Transverse colon (tissue), 4 donors: Measurements from ENCODE around the gene HPN. TPM values are rescaled to one million over a fixed set of nuclear protein-coding genes. Genes with fewer than 3 reads are reported as not detected.

Source experiments
- DNase-seq: peaks from one replicate; pipeline ENCODE4 v3.0.0-alpha.2; 2019
- H3K27ac ChIP-seq, 4 donors: fragments of 200-600 bp; sonication (generic); 2 replicates each; pipeline ENCODE4 v1.5.1; 2016 to 2018; ENCODE audit warnings: inconsistent platforms in 4 of 4
- H3K27me3 ChIP-seq: fragments of 200-600 bp; sonication (generic); 2 replicates; pipeline ENCODE4 v1.5.1; 2017; ENCODE audit warnings: inconsistent platforms
- H3K36me3 ChIP-seq, 4 donors: fragments of 200-600 bp; sonication (generic); 2 replicates each; pipeline ENCODE4 v1.5.1; 2017 to 2019; ENCODE audit warnings: inconsistent platforms in 4 of 4
- H3K4me1 ChIP-seq, 4 donors: fragments of 200-600 bp; sonication (generic); 2 replicates each; pipeline ENCODE4 v1.5.1; 2017 to 2020; ENCODE audit warnings: inconsistent platforms in 4 of 4
- H3K4me3 ChIP-seq, 4 donors: fragments of 200-600 bp; sonication (generic); 1 replicate in 1 of 4; 2 replicates in 3 of 4; pipeline versions ENCODE4 v1.5.1 to v1.6.1; 2017 to 2019; ENCODE audit warnings: inconsistent platforms in 4 of 4
- H3K9me3 ChIP-seq, 2 donors: fragments of 200-600 bp; sonication (generic); 2 replicates each; pipeline ENCODE4 v1.5.1; 2017 to 2019; ENCODE audit warnings: inconsistent platforms in 2 of 2
- EP300 ChIP-seq: sonication (generic); formaldehyde crosslinking; IDR thresholded peaks from one replicate; pipeline ENCODE4 v1.6.1; 2017; ENCODE audit warnings: antibody characterized with exemption, low read depth
- POLR2A ChIP-seq: fragments of 450-650 bp; IDR thresholded peaks from one replicate; pipeline ENCODE4 v1.6.1; 2016; ENCODE audit warnings: antibody characterized with exemption, mild to moderate bottlenecking, moderate library complexity
- POLR2AphosphoS5 ChIP-seq, 3 donors: sonication (generic); formaldehyde crosslinking; IDR thresholded peaks; one replicate each; pipeline ENCODE4 v1.6.1; 2016; ENCODE audit warnings: antibody characterized with exemption in 3 of 3
- WGBS, 2 donors: methylation state at CpG; one replicate each; pipeline ENCODE4 v1.1.5; 2018; ENCODE audit warnings: low coverage in 1 of 2; 5-methylcytosine and 5-hydroxymethylcytosine counted together
- in situ Hi-C, 4 donors: fragments of 200-750 bp; cut with MboI; loops; one replicate each; pipeline versions ENCODE4 v1.15.0 to v1.15.1; 2017; ENCODE audit warnings: low sequenced_read_pairs in 3 of 4, low pct_ligation_motif_present in 1 of 4, low pct_unique_long_range_greater_than_20kb in 1 of 4
- intact Hi-C: fragments of 100-400 bp; cut with DNase I; formaldehyde crosslinking; loops from one replicate; pipeline ENCODE4 v1.15.1; 2023; ENCODE audit warnings: low total_unique reads
- total RNA-seq, 4 donors: library from RNA; depleted of rRNA; stranded (reverse); fragments of >200 nt; gene quantifications; one replicate each; pipeline ENCODE4 v1.1.0, GENCODE V29; 2016
- TF ChIP-seq, protein P1 (sequence below), 5 experiments: fragments of 200-600 bp in 3 of 5; fragments of 450-650 bp in 2 of 5; sonication (generic) in 3 of 5; IDR thresholded peaks; 1 replicate in 2 of 5; 2 replicates in 3 of 5; pipeline ENCODE4 v1.5.1; 2016 to 2017; ENCODE audit warnings: antibody characterized with exemption in 5 of 5, inconsistent platforms in 3 of 5, mild to moderate bottlenecking in 2 of 5, moderate library complexity in 1 of 5

The HPN gene
- total RNA-seq, 4 donors from 2014 or later, result 0.32 to 0.68 TPM; not detected in 2

DNA sequence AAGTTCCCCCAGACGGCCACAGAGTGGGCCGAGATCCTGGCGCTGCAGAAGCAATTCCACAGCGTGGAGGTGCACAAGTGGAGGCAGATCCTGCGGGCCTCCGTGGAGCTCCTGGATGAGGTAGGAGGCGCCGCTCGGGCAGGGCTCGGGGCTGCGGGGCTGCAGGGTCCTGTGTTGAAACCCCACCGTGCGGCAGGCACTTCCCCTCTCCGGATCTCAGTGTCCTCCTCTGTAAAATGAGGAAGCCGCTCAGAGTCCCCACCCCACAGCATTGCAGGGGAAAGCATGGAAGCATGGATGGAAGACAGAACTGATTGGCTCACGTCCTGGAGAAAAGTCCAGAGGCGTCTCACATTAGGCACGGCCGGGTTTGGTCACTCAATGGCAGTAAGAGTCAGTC, 18.1 kb upstream of the HPN start:
- no peaks in the 10 kb centered on the region for H3K9me3 ChIP-seq
- no peak overlapping the region for H3K4me3 ChIP-seq
- 94% methylated on average over 17 of the region's 19 CpGs; no CpG with 5 or more reads in 1 of the 2 donors for WGBS, 2 donors
- H3K27ac ChIP-seq, result no peak overlapping the region
- in situ Hi-C loops (no loop called here), intact Hi-C loops (no loop called here)
- no peak for DNase-seq
- peaks cover 0 to 29% (median 14%) of the 10 kb centered on the region in 4 donors for H3K36me3 ChIP-seq
- no peaks in the 10 kb centered on the region for H3K27me3 ChIP-seq
- H3K4me1 ChIP-seq, result no peaks in the 10 kb centered on the region
- TF ChIP-seq POLR2A (no peak), EP300 (no peak), POLR2AphosphoS5 (IDR thresholded peaks at IDR 0.05) (no peak)
- TF ChIP-seq, protein P1, sequence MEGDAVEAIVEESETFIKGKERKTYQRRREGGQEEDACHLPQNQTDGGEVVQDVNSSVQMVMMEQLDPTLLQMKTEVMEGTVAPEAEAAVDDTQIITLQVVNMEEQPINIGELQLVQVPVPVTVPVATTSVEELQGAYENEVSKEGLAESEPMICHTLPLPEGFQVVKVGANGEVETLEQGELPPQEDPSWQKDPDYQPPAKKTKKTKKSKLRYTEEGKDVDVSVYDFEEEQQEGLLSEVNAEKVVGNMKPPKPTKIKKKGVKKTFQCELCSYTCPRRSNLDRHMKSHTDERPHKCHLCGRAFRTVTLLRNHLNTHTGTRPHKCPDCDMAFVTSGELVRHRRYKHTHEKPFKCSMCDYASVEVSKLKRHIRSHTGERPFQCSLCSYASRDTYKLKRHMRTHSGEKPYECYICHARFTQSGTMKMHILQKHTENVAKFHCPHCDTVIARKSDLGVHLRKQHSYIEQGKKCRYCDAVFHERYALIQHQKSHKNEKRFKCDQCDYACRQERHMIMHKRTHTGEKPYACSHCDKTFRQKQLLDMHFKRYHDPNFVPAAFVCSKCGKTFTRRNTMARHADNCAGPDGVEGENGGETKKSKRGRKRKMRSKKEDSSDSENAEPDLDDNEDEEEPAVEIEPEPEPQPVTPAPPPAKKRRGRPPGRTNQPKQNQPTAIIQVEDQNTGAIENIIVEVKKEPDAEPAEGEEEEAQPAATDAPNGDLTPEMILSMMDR (IDR thresholded peaks at IDR 0.05), result no peak

DNA sequence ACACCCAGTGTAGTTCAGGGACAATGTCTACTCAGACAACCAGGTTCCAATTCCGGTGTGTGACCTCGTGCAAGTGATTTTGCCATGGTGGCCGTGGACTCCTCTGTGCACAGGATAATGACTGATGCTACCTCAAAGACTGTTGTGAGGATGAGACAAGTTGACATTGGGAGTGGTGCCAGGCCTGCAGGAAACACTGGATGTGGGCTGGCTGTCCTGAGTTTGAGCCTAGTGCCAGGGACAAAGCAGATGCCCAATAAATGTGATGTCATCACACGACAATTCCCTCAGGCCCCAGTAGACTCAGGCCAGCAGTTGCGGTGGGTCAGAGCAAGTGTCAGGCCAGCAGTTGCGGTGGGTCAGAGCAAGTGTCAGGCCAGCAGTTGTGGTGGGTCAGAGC, 17.4 kb upstream of the HPN start:
- 92% methylated on average over 5 of the region's 6 CpGs; no CpG with 5 or more reads in 1 of the 2 donors for WGBS, 2 donors
- H3K36me3 ChIP-seq, result peaks cover 0 to 29% (median 14%) of the 10 kb centered on the region in 4 donors

DNA sequence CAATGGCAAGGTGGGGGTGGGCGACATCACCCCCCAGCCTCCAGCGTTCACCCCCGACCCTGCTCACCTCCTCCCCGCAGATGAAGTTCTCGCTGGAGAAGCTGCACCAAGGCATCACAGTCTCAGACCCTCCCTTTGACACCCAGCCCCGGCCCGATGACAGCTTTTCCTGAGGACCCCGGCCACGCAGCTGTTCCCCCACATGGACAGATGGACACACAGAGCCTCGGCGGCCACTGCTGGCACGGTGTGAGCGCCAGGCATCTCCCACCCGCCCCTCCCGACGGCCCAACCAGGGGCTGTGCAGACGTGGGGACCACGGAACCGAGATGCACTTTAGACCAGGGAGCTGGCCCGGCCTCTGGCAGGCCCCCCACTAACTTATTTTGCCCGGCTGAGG, 15.6 kb upstream of the HPN start:
- TF ChIP-seq POLR2AphosphoS5 (IDR thresholded peaks at IDR 0.05) (no peak), EP300 (no peak), POLR2A (no peak)
- TF ChIP-seq, protein P1 (IDR thresholded peaks at IDR 0.05), result no peak
- peaks cover 0 to 16% (median 7%) of the 10 kb centered on the region in 4 donors for H3K36me3 ChIP-seq
- no peak overlapping the region for H3K4me3 ChIP-seq
- in situ Hi-C loops, result no loop called here
- H3K4me1 ChIP-seq, result peaks cover 3 to 9% (median 6%) of the 10 kb centered on the region in 4 donors
- peaks cover 12% of the 10 kb centered on the region for H3K27me3 ChIP-seq
- no peak overlapping the region for H3K27ac ChIP-seq
- no peak for DNase-seq
- 87% methylated on average over 20 of the region's 21 CpGs; no CpG with 5 or more reads in 1 of the 2 donors for WGBS, 2 donors
- intact Hi-C loops, result no loop called here
- no peaks in the 10 kb centered on the region for H3K9me3 ChIP-seq

More for the DNA sequence above, 17.4 kb upstream of the HPN start:
- Histone ChIP-seq H3K4me3 (no peak overlapping the region), H3K27ac (no peak overlapping the region), H3K27me3 (no peaks in the 10 kb centered on the region), H3K9me3 (no peaks in the 10 kb centered on the region), H3K4me1 (no peaks in the 10 kb centered on the region)
- no peak for TF ChIP-seq POLR2A
- in situ Hi-C loops (no loop called here), intact Hi-C loops (no loop called here)
- DNase-seq, result no peak

DNA sequence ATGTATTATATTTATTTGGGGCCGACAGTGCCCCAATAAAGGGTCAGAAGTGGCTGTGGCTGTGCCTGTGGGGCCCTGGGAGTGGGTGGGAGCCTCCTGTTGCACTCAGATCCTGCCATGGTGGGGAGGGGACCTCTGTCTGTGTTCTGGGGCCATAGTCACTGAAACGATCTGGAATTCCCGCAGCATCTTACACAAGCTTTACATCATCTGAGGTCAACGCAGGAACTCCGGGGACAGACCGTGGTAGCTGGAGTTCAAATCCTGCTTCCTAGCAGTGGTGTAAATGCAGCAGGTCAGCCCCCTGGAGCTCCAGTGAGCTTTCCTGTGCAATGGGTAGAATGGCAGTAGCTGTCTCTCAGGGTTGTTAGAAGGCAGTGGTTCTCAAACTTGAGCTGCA, 15.1 kb upstream of the HPN start:
- Histone ChIP-seq H3K27me3 (peaks cover 17% of the 10 kb centered on the region), H3K36me3 (peaks cover 0 to 11% (median 5%) of the 10 kb centered on the region in 4 donors), H3K27ac (no peak overlapping the region), H3K4me1 (peaks cover 3 to 11% (median 8%) of the 10 kb centered on the region in 4 donors), H3K4me3 (no peak overlapping the region), H3K9me3 (no peaks in the 10 kb centered on the region)
- intact Hi-C loops (no loop called here), in situ Hi-C loops (no loop called here)
- 82% methylated on average over 6 of the region's 6 CpGs; no CpG with 5 or more reads in 1 of the 2 donors for WGBS, 2 donors
- no peak for TF ChIP-seq EP300
- no peak for TF ChIP-seq POLR2A
- TF ChIP-seq, protein P1 (IDR thresholded peaks at IDR 0.05), result no peak
- TF ChIP-seq POLR2AphosphoS5 (IDR thresholded peaks at IDR 0.05), result no peak
- DNase-seq, result no peak

DNA sequence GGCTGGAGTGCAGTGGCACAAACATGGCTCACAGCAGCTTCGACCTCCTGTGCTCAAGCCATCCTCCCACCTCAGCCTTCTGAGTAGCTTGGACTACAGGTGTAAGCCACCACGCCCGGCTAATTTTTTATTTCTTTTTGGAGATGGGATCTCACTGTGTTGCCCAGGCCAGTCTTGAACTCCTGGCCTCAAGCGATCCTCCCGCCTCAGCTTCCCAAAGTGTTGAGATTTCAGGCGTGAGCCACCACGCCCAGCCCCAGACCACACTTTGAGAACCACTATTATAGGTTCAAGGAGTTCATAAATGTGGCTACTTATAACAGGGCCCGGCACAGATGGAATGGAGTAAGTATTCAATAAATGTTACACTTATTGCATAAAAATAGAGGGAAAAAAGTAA, 14.5 kb upstream of the HPN start:
- WGBS, 2 donors, result 89% methylated on average over 8 of the region's 8 CpGs
- H3K27me3 ChIP-seq, result peaks cover 23% of the 10 kb centered on the region

More for the DNA sequence above, 14.5 kb upstream of the HPN start:
- TF ChIP-seq POLR2A, result no peak
- TF ChIP-seq POLR2AphosphoS5 (IDR thresholded peaks at IDR 0.05), result no peak
- TF ChIP-seq, protein P1 (IDR thresholded peaks at IDR 0.05), result no peak
- no peak for TF ChIP-seq EP300
- in situ Hi-C loops (no loop called here), intact Hi-C loops (no loop called here)
- DNase-seq, result no peak
- H3K4me3 ChIP-seq, result no peak overlapping the region
- H3K36me3 ChIP-seq, result peaks cover 0 to 5% (median 2%) of the 10 kb centered on the region in 4 donors
- H3K4me1 ChIP-seq, result peaks cover 3 to 13% (median 8%) of the 10 kb centered on the region in 4 donors
- H3K9me3 ChIP-seq, result no peaks in the 10 kb centered on the region
- no peak overlapping the region for H3K27ac ChIP-seq
